Daoy (cell line): Measurements from ENCODE around the gene MN1. TPM values are rescaled to one million over a fixed set of nuclear protein-coding genes. Genes with fewer than 3 reads are reported as not detected.

ENCODE experiments used
- DNase-seq: peaks from one replicate; pipeline ENCODE4 v3.0.0-alpha.2; 2015; ENCODE audit warnings: low read depth
- total RNA-seq: library from RNA; depleted of rRNA; stranded (reverse); fragments of >200 nt; shearing (Covaris generic); gene quantifications from 2 replicates; pipeline ENCODE4 v1.2.3, GENCODE V29; 2014; rRNA removed

The MN1 gene
- total RNA-seq, 1 experiment from 2014 or later: 13.2 TPM

DNA sequence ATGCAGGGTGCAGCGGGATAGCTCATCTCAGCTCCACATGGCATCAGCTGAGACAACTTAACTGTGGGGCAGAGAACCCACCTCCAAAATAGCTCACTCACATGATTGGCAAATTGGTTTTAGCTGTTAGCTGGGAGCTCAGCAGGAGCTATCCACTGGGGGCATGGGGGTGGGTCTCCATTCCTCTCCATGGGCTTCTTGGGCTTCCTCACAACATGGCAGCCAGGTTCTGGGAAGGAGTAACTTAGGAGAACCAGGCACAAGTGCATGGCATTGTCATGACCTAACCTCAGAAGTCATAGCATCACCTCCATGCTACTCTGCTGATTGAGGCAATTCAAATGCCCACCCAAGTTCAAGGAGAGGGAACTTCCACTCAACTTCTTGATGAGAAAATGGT, 85.5 kb downstream of the MN1 start:
- no peak for DNase-seq

DNA sequence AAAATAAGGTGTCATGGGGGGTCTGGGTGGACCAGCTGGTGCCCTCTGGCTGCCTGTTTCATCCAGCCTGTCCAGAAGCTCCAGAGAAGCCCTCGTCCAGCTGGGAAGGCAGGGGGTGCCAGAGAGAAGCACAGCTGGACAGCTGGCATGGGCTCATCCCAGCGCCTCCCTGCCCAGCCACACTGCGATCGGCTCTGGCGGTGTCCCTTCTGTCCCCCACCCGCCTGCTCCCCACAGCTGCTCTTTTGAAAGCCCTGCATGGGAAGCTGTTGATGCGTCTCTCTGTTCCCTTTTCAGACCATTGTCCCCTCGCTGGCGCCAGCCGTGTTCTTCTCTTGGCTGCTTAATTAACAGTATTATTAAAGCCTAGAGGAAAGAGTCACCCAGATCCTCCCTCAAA, 86.5 kb downstream of the MN1 start:
- DNase-seq: no peak

DNA sequence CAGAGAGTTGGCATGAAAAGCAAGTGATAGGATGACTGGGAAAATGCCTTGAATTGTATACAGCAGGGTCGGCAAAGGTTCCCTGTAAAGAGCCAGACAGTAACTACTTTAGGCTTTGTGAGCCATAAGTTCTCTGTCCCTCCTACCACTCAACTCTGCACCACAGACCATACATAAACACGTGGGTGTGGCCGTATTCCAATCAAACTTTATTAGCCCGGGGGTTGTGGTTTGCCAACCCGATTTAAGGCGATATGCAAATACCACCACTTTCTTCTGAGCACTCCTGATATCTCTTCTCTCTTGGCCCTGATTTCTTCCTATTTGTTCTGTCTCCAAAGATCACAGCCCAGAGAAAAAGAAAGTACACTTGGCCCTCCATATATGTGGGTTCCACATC, 87.5 kb downstream of the MN1 start:
- peak; percentile 47 for DNase-seq

DNA sequence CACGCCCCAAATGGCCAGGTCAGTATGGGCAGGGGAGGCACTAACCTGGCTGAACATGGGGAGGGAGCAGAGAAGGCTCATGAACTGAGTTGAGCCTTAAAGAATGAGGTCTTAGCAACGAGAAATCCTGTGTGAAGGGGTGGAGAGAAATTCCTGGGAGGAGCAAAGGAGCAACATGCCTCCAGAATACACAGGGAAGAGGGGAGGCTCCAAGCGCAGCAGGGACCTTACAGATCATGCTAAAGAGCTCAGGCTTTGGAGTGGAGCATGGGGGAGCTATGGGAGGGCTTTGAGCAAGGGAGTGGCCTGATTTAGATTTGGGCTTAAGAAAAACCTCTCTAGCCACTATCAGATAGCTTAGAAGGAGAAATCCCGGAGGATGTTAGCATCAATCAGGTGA, 88.1 kb downstream of the MN1 start:
- no peak for DNase-seq

DNA sequence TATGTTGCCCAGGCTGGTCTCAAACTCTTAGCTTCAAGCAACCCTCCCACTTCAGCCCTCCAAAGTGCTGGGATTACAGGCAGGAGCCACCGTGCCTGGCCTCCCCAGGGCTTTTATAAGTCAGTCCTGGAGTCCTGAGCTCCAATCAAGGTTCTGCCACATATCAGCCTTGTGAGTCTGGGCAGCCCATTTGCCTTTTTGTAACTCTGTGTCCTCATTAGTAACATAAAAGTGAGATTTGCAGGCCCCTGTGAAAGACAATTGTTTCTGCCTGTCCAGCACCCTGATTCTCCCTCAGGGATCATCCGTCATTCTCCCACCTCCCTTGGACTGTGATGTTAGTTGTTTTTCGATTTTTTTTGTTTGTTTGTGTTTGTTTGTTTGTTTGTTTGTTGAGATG, 89.8 kb downstream of the MN1 start:
- DNase-seq: no peak

DNA sequence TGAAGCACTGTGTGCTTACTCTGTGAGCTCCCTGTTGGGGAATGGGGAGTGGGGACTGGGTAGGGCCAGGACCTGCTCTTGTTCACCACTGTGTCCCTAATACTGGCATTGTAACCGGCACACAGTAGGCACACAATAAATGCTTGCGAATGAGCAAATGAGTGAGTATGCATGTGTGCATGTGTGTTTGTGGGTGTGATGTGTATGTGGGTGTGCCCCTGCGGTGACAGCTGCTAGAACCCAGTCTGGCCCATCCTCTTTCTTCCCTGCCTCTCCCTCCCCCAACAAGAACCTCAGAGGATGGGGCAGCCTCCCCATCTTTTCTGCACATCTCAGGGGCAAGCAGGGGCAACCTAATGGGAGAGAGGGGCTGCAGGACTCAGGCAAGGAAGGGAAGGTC, 90.5 kb downstream of the MN1 start:
- no peak for DNase-seq

DNA sequence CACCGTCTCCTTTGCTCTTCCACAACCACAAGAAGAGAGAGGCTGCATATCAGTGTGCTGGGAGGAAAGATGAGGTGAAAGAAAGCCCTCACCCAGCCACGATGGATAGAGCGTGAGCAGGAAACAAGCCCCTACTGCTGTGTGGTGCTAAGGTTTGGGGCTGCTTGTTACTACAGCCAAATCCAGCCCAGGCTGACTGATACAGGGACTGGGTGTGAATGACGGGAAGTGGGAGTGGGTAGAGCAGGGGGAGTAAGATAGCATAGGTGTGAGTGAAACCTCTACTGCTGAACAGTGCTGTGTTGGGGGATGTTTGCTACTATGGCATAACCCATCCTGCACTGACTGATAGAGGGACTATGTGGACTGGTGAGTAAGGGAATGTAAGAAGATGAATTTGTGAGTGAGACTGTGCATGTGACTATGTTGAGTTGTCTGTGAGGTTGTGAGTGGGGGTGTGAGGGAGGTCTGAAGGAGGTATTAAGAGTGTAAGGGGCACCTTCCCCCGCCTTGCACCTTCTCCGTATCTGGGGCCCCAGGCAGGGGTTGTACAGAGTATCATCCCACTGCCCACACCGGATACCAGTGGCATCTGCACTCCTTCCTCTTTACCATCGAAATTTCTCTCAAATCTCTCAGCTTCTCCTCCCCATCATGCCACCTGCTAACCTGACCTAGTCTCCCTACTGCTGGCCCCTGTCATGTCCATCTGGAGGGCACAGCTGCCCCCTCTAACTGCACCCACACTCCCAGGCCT, 91.5 kb downstream of the MN1 start:
- DNase-seq: no peak

DNA sequence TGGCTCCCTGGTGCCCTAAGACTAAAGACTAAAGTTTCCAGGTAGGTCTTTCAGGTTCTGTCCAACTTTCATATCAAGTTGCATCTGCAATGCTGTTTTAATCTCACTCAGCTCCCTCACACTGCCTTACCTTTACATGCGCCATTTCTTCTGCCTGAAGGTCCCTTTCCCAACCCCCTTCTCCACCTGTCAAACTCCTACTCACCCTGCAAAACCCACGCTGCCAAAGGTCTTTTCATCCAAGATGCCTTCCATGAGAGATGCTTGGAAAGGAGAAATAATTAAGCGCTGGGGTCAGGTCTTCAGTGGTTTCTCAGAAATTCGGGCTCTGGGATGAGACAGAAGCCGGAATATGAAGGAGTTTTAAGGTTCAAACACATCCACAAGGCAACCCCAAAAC, 95.1 kb downstream of the MN1 start:
- no peak for DNase-seq

DNA sequence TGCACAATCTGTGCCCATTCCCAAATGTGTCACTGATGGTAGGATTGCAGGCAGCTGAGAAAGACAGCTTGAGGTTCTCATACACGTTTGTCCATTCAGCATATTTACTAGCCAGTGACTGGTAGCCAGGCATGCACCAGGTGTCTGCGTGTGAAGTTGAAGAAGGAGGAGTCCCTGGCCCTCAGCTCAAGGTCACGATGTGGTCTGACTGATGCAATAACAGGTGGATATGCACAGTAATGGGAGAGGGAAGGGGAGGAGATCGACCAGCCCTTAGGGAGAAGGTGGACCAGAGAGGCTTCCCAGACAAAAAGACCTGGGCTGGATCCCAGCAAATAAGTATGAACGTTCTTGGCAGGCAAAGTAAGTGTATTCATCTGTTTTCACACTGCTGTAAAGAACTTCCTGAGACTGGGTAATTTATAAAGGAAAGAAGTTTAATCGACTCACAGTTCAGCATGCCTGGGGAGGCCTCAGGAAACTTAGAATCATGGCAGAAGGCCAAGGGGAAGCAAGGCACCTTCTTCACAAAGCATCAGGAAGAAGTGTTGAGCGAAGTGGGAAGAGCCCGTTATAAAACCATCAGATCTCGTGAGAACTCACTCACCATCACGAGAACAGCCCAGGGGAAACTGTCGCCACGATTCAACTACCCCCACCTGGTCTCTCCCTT, 96.0 kb downstream of the MN1 start:
- no peak for DNase-seq

DNA sequence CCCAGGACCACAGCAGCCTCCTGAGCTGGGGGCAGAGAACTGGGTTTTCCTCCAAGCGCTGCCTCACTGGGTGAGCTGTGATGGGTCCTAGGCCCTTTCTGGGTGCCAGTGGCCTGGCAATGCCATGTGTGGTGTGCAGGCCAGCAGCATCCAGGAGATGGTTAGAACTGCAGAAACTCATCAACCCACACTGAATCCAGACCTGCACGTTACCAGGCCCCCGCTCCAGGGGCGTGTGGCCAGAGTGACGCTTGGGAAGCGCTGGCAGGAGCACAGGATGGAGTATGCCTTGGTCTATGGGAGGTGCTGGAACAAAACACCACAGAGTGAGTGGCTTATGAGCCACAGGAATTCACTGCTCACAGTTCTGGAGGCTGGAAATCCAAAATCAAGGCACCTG, 97.0 kb downstream of the MN1 start:
- no peak for DNase-seq

DNA sequence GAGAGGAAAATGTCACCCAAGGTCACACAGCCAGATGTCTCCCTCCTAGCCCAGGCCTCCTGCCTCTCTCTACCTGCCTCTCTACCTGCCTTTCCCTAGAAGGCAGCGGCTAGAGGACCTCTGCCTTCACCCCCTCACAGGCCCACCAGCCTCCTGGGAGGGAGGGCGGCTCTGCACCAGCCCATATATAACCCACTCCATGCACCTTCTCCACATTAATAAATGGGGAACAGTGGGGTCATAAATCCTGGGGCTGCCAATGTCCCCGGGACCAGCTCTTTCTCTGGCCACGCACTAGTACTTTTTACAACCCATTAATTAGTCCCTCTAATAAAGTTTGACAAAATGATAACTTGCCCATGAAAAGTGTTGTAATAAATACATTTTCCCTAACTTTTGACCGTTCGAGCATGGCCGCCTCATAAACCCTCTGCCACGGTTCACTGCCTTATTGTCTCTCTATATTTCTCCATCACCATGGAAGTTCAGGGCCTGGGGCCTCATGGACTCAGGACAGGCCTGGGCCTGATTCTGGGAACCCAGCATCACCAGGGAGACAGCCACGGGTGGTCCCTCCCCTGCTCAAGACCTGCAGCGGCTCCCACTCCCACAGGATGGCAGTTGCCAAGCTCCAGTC, 102.1 kb downstream of the MN1 start:
- DNase-seq: no peak

DNA sequence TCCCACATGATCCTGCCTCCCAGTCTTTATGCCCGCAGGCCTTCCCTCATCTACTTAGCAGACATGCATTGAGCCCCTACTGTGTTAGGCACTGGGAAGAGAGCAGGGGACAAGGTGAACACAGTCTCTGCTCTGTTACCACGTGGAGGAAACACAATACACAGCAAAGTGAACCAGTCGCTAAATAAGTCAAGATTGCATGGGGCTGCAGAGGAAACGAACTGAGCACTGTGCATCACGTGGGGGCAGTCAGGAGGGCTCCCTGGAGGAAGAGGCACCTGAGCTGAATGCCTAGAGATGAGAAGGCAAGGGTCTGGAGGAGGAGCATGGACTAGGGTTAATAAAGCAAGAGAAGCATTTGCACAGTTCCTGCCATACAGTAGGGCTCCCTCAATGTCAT, 102.7 kb downstream of the MN1 start:
- DNase-seq: no peak

Other genes starting within 250 kb of the MN1 start
- 19.3 and 20.1 TPM in 2 replicates for gene PITPNB, start 117.5 kb upstream of the MN1 start, total RNA-seq